Transverse colon (tissue), 3 donors: Measurements from ENCODE around the gene CCDC85C.

Experiments
- EP300 ChIP-seq: sonication (generic); formaldehyde crosslinking; IDR thresholded peaks from one replicate; pipeline ENCODE4 v1.6.1; 2017; ENCODE audit warnings: antibody characterized with exemption, low read depth
- POLR2A ChIP-seq: fragments of 450-650 bp; IDR thresholded peaks from one replicate; pipeline ENCODE4 v1.6.1; 2016; ENCODE audit warnings: antibody characterized with exemption, mild to moderate bottlenecking, moderate library complexity
- TF ChIP-seq, protein P1 (sequence below), 5 experiments: fragments of 200-600 bp in 3 of 5; fragments of 450-650 bp in 2 of 5; sonication (generic) in 3 of 5; IDR thresholded peaks; 1 replicate in 2 of 5; 2 replicates in 3 of 5; pipeline ENCODE4 v1.5.1; 2016 to 2017; ENCODE audit warnings: antibody characterized with exemption in 5 of 5, inconsistent platforms in 3 of 5, mild to moderate bottlenecking in 2 of 5, moderate library complexity in 1 of 5

DNA sequence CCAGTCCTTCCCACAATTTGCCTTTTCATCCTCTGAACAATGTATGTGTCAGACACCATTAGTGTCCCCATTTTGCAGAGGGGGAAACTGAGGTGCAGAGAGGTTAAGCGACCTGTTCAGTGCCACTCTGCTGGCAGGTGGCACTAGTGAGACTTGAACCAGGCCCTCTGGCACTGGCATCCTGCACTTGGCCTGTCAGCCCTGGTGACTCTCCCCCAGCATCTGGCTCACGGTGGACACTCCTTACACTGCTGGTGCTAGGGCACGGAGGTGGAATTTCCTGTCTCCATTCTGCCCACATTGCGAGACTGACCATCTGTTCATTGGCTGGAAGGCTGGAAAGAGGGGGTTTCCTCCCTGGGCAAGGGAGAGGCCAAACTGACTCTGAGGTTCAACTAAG is 74.1 kb downstream of the CCDC85C start:
- TF ChIP-seq, protein P1, sequence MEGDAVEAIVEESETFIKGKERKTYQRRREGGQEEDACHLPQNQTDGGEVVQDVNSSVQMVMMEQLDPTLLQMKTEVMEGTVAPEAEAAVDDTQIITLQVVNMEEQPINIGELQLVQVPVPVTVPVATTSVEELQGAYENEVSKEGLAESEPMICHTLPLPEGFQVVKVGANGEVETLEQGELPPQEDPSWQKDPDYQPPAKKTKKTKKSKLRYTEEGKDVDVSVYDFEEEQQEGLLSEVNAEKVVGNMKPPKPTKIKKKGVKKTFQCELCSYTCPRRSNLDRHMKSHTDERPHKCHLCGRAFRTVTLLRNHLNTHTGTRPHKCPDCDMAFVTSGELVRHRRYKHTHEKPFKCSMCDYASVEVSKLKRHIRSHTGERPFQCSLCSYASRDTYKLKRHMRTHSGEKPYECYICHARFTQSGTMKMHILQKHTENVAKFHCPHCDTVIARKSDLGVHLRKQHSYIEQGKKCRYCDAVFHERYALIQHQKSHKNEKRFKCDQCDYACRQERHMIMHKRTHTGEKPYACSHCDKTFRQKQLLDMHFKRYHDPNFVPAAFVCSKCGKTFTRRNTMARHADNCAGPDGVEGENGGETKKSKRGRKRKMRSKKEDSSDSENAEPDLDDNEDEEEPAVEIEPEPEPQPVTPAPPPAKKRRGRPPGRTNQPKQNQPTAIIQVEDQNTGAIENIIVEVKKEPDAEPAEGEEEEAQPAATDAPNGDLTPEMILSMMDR (IDR thresholded peaks at IDR 0.05): no peak
- TF ChIP-seq EP300 (no peak), POLR2A (no peak)
